Measurements from ENCODE around the gene PPM1A.

DNA sequence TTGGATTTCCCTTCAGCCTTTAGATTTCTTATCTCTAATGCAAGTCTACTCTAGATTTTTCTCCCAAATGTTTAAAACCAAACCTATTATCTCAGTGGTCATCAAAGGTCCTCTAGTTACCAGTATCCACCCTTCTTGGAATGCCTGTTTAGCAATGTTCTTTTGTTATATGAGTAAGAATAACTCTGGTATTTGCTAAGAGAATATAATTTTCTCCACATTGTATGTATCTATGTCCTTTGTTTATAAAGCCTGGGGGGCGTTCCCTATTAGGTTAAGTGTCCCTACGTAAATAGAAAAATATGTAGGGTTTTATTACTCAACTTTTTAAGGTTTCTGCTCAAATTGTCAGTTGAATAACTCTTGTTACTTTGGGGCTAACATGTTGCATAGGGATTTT lies 27.3 kb downstream of the PPM1A start:
- no peak for TF ChIP-seq RARB (CRISPR knock-in tag; IDR thresholded peaks at IDR 0.05)
- TF ChIP-seq ZFP30 (CRISPR knock-in tag; IDR thresholded peaks at IDR 0.05) = no peak

All from SK-N-SH treated with all-trans-retinoic acid at 6 μM for 48 hours (cell line).